ENCODE data around the gene SERPINB8. TPM values are rescaled to one million over a fixed set of nuclear protein-coding genes. Genes with fewer than 3 reads are reported as not detected.

SERPINB8 gene
- total and polyA plus RNA-seq, 2 donors (not counting 3 experiments of a cell fraction or from before 2014, with no cell fraction given), result 15.3 to 25.7 TPM

DNA sequence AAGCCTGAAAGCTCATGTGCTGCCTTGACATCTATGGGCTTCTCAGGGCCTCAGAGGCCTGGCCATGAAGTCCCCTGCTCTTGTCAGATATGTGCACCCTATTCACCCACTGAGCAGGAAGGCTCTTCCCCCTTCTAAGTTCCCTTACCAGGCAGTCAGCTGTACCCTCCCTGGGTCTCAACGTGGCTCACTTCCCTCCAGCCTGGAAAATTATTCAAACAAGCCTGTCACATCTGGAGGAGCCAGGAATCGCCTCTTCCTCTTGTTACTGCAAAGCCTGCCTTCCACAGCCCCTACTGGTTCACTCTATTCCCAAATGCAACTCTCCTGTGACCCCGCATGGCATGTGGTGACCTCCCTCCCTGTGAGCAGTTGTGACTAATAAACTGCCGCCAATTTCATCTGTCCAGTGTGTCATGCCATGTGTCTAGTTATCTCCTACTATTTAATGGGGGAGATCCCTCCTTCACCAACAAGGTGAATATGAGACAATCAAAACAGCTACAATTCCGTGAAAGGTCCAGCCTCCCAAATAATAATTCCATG, 8.4 kb upstream of the SERPINB8 start:
- no peaks in the 10 kb centered on the region for H3K4me1 ChIP-seq (ENCODE audit: control insufficient read depth, extremely low read depth, insufficient read depth, low read length)
- no peaks in the 10 kb centered on the region for H3K79me2 ChIP-seq (ENCODE audit: control insufficient read depth, insufficient read depth, low read length)
- intact Hi-C loops (cut with micrococcal nuclease) (no loop called here), dilution Hi-C loops (cut with MboI; ENCODE audit: extremely low pct_ligation_motif_present, low sequenced_read_pairs) (no loop called here)
- H3K27me3 ChIP-seq (ENCODE audit: control insufficient read depth in 2 of 2, insufficient read depth in 2 of 2, low read length in 2 of 2), result peaks cover 18 to 49% of the 10 kb centered on the region in 2 experiments
- no peaks in the 10 kb centered on the region for H3K9me1 ChIP-seq (replicated peaks; ENCODE audit: control insufficient read depth, extremely low read depth, insufficient read depth, low read length)
- no peak overlapping the region for H3K4me2 ChIP-seq (ENCODE audit: insufficient read depth, low read length)
- no peaks in the 10 kb centered on the region for H3K36me3 ChIP-seq (ENCODE audit: control insufficient read depth in 2 of 2, extremely low read depth in 1 of 2, insufficient read depth in 2 of 2, low read length in 2 of 2)
- no peak overlapping the region for H3K9ac ChIP-seq (replicated peaks; ENCODE audit: extremely low read depth, insufficient read depth, low read length)
- no peak for FAIRE-seq
- H3K27ac ChIP-seq (ENCODE audit: insufficient read depth, low read depth, low read length), result no peak overlapping the region
- no peak for DNase-seq (ENCODE audit: low read depth, low spot score)
- no peak overlapping the region for H3K4me3 ChIP-seq (replicated peaks in 1 of 3; ENCODE audit: insufficient read depth in 1 of 3, low read depth in 1 of 3, low read length in 3 of 3)
- BruUV-seq (replicated peaks), result no TSS peak
- ChIA-PET POLR2A (no interaction called here), CTCF (interaction anchor here (1.1 to 2.1 kb wide), 2 partner anchors 23 to 33 kb away, joined by 3 to 8 read pairs; no protein-coding TSS in a partner anchor)
- no peaks in the 10 kb centered on the region for H3K9me3 ChIP-seq (replicated peaks; ENCODE audit: control insufficient read depth, insufficient read depth, low read length)
- H4K20me1 ChIP-seq (replicated peaks; ENCODE audit: control insufficient read depth, extremely low read depth, insufficient read depth, low read length), result no peaks in the 10 kb centered on the region
- no peak overlapping the region for H2AFZ ChIP-seq (ENCODE audit: low read depth, low read length)
- TF ChIP-seq EZH2 (IDR thresholded peaks at IDR 0.05; ENCODE audit: borderline replicate concordance, low read depth, low read length, severe bottlenecking) (no peak), MYC (IDR thresholded peaks at IDR 0.05; ENCODE audit: low read depth, low read length) (no peak), POLR2A (IDR thresholded peaks at IDR 0.05; ENCODE audit: low read depth, low read length) (no peak), GATA2 (IDR thresholded peaks at IDR 0.05; ENCODE audit: insufficient read depth, insufficient read length, low read depth, low read length) (no peak), POLR2AphosphoS5 (IDR thresholded peaks at IDR 0.05; ENCODE audit: insufficient read depth, low read depth, low read length) (no peak), FOS (IDR thresholded peaks at IDR 0.05; ENCODE audit: borderline replicate concordance, insufficient read depth, low read length) (no peak), JUN (IDR thresholded peaks at IDR 0.05; ENCODE audit: borderline replicate concordance, insufficient read depth, insufficient read length, low read depth) (no peak)
- TF ChIP-seq, protein P1, sequence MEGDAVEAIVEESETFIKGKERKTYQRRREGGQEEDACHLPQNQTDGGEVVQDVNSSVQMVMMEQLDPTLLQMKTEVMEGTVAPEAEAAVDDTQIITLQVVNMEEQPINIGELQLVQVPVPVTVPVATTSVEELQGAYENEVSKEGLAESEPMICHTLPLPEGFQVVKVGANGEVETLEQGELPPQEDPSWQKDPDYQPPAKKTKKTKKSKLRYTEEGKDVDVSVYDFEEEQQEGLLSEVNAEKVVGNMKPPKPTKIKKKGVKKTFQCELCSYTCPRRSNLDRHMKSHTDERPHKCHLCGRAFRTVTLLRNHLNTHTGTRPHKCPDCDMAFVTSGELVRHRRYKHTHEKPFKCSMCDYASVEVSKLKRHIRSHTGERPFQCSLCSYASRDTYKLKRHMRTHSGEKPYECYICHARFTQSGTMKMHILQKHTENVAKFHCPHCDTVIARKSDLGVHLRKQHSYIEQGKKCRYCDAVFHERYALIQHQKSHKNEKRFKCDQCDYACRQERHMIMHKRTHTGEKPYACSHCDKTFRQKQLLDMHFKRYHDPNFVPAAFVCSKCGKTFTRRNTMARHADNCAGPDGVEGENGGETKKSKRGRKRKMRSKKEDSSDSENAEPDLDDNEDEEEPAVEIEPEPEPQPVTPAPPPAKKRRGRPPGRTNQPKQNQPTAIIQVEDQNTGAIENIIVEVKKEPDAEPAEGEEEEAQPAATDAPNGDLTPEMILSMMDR (IDR thresholded peaks at IDR 0.05; ENCODE audit: extremely low read depth in 1 of 2, insufficient read depth in 1 of 2, low read depth in 1 of 2, low read length in 2 of 2), result no peak
- TF ChIP-seq, protein P2, sequence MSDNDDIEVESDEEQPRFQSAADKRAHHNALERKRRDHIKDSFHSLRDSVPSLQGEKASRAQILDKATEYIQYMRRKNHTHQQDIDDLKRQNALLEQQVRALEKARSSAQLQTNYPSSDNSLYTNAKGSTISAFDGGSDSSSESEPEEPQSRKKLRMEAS (IDR thresholded peaks at IDR 0.05; ENCODE audit: insufficient read depth, insufficient read length), result no peak
